ENCODE measurements around the gene FPR3. TPM values are rescaled to one million over a fixed set of nuclear protein-coding genes. Genes with fewer than 3 reads are reported as not detected.

Gene FPR3
- total RNA-seq, 4 donors from 2014 or later = 3.4 to 4.8 TPM; not detected in 2

GRCh38 chr19:51873097-51873496 is 78.1 kb downstream of the FPR3 start:
- in situ Hi-C loops (cut with MboI; ENCODE audit: low pct_ligation_motif_present in 1 of 4, low pct_unique_long_range_greater_than_20kb in 1 of 4, low sequenced_read_pairs in 3 of 4) = no loop called here
- H3K36me3 ChIP-seq = peaks cover 0 to 65% (median 28%) of the 10 kb centered on the region in 4 donors
- DNase-seq = no peak
- H3K9me3 ChIP-seq = peaks cover 78 to 89% of the 10 kb centered on the region in 2 donors
- WGBS, 2 donors (ENCODE audit: low coverage in 1 of 2) = 94 to 97% methylated on average over 2 to 4 of the region's 4 CpGs
- TF ChIP-seq EP300 (IDR thresholded peaks at IDR 0.05; ENCODE audit: low read depth) (no peak), POLR2AphosphoS5 (IDR thresholded peaks at IDR 0.05) (no peak), CTCF (IDR thresholded peaks at IDR 0.05) (no peak), POLR2A (IDR thresholded peaks at IDR 0.05) (no peak)
- no peaks in the 10 kb centered on the region for H3K27me3 ChIP-seq
- H3K4me3 ChIP-seq = no peak overlapping the region
- intact Hi-C loops (cut with DNase I; ENCODE audit: low total_unique reads) = no loop called here
- no peaks in the 10 kb centered on the region for H3K4me1 ChIP-seq
- no peak overlapping the region for H3K27ac ChIP-seq

Other genes starting within 250 kb of the FPR3 start
- gene ZNF175, start 223.9 kb upstream of the FPR3 start, total RNA-seq = 10 to 100 TPM in 1 of 4 donors, 1 to 10 TPM in 3; 5.6 to 12.7 (median 6.6) TPM
- gene SIGLEC5, start 164.8 kb upstream of the FPR3 start, total RNA-seq = 1 to 10 TPM in 1 of 4 donors, not detected in 3; 1.1 TPM
- 1 to 10 TPM in 2 of 4 donors, not detected in 2; 2.2 to 6.0 TPM for gene SIGLEC14, start 148.3 kb upstream of the FPR3 start, total RNA-seq
- 10 to 100 TPM in 2 of 4 donors, 1 to 10 TPM in 2; 2.3 to 25.1 (median 12.4) TPM for gene SPACA6, start 101.8 kb upstream of the FPR3 start, total RNA-seq
- gene HAS1, start 71.2 kb upstream of the FPR3 start, total RNA-seq = 1 to 10 TPM in 1 of 4 donors, under 1 TPM in 2, not detected in 1; 0.27 to 1.9 (median 0.48) TPM
- 1 to 10 TPM in 2 of 4 donors, not detected in 2; 1.5 to 4.4 TPM for gene FPR1, start 43.3 kb upstream of the FPR3 start, total RNA-seq
- not detected for gene FPR2, start 34.0 kb upstream of the FPR3 start, total RNA-seq
- gene ZNF577, start 92.8 kb downstream of the FPR3 start, total RNA-seq = 10 to 100 TPM; 10.5 to 26.4 (median 11.7) TPM
- gene ZNF649, start 109.9 kb downstream of the FPR3 start, total RNA-seq = 10 to 100 TPM in 2 of 4 donors, 1 to 10 TPM in 2; 8.6 to 19.5 (median 10.1) TPM
- 10 to 100 TPM in 2 of 4 donors, 1 to 10 TPM in 2; 6.0 to 62.8 (median 15.8) TPM for gene ZNF613, start 132.3 kb downstream of the FPR3 start, total RNA-seq
- 10 to 100 TPM in 3 of 4 donors, 1 to 10 TPM in 1; 7.8 to 30.3 (median 14.5) TPM for gene ZNF350, start 191.7 kb downstream of the FPR3 start, total RNA-seq
- gene ZNF615, start 213.1 kb downstream of the FPR3 start, total RNA-seq = 10 to 100 TPM in 3 of 4 donors, 1 to 10 TPM in 1; 3.6 to 23.9 (median 14.4) TPM
- 10 to 100 TPM in 1 of 4 donors, 1 to 10 TPM in 2, under 1 TPM in 1; 0.37 to 57.3 (median 4.7) TPM for gene ZNF614, start 233.2 kb downstream of the FPR3 start, total RNA-seq

All from transverse colon (tissue), 4 donors.